ENCODE data around the gene RICTOR.

Gene RICTOR

DNA sequence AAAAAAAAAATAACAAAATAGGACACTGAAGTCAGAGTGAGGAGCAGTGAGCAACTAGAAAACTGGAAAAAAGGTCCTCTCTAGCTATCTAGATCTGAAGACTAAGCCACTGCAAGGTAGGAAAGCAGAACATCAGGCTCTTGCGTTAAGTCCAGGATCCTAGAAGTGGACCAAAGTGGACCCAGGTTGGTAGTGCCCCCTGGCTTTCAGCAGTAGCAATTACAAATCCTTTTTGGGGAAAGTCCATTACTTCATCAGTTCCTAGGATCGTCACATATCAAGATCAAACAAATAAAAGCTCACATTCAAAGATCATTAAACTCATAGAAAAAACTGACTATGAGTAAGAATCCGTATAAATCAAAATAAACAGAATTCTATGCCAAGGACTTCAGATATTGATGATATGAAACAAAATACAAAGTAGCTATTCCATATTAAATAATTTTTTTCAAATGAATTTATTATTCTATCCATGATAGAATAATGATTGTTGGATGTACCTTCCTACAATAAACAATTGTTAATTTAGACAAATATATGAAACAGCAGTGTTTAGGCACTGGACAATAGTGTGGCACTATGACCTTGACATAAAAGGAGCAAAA is 6.5 kb upstream of the RICTOR start:
- no peaks in the 10 kb centered on the region for H3K36me3 Mint-ChIP-seq (ENCODE audit: low read depth)
- no peak overlapping the region for H3K4me3 Mint-ChIP-seq
- H3K9me3 Mint-ChIP-seq = no peaks in the 10 kb centered on the region
- no peak overlapping the region for H3K27ac Mint-ChIP-seq
- peaks cover 2% of the 10 kb centered on the region for H3K27me3 Mint-ChIP-seq
- H3K4me1 Mint-ChIP-seq (ENCODE audit: low read depth) = peaks cover 9% of the 10 kb centered on the region
- intact Hi-C loops (cut with micrococcal nuclease) = loop anchor here (1.0 to 10.0 kb wide), 2 partner anchors 86 to 204 kb away; no protein-coding TSS in a partner anchor

DNA sequence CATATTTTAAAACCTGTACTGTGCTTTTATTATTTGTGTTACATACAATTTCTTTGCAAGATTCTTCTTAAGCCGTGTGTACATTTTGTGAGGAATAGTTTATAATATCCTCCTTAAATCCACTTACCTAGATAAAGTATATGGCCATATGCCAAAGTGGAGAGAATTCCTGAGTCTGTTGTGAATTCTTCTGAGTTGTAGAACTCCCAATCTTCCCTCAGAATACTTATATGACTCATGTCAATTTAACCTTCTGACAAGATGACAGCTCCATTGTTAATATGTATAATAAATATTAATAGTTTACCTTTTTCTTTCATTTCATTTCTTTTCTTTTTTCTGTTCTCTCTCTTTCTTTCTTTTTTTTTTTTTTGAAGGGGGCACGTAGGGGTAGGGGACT is 6.0 kb upstream of the RICTOR start:
- Mint-ChIP-seq H3K27me3 (peaks cover 2% of the 10 kb centered on the region), H3K27ac (no peak overlapping the region), H3K4me3 (no peak overlapping the region), H3K9me3 (no peaks in the 10 kb centered on the region), H3K4me1 (ENCODE audit: low read depth) (peaks cover 13% of the 10 kb centered on the region), H3K36me3 (ENCODE audit: low read depth) (no peaks in the 10 kb centered on the region)
- intact Hi-C loops (cut with micrococcal nuclease) = loop anchor here (1.0 to 10.0 kb wide), 2 partner anchors 86 to 205 kb away; no protein-coding TSS in a partner anchor

DNA sequence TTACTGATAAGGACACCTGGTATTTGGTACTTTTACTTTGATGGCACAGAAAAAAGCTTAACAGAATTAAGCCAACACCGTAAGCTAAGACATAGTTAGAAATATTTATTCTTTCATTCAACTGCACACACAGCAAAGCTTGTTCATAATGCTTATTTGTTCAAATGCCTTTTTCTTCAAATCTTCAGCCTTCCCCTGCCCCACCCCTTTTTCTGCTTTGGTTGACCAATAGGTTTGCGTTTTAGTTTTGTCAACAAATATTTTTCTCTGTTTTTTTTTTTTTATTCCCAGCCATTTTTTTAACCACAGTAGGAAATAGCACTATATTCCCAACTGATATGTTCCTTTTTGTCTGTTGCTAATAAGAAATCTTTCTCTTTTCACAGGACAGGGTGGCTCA is 4.9 kb upstream of the RICTOR start:
- intact Hi-C loops (cut with micrococcal nuclease) = no loop called here
- Mint-ChIP-seq H3K36me3 (ENCODE audit: low read depth) (peaks cover 6% of the 10 kb centered on the region), H3K27me3 (peaks cover 2% of the 10 kb centered on the region), H3K27ac (no peak overlapping the region), H3K9me3 (no peaks in the 10 kb centered on the region), H3K4me3 (no peak overlapping the region), H3K4me1 (ENCODE audit: low read depth) (peaks cover 15% of the 10 kb centered on the region)

DNA sequence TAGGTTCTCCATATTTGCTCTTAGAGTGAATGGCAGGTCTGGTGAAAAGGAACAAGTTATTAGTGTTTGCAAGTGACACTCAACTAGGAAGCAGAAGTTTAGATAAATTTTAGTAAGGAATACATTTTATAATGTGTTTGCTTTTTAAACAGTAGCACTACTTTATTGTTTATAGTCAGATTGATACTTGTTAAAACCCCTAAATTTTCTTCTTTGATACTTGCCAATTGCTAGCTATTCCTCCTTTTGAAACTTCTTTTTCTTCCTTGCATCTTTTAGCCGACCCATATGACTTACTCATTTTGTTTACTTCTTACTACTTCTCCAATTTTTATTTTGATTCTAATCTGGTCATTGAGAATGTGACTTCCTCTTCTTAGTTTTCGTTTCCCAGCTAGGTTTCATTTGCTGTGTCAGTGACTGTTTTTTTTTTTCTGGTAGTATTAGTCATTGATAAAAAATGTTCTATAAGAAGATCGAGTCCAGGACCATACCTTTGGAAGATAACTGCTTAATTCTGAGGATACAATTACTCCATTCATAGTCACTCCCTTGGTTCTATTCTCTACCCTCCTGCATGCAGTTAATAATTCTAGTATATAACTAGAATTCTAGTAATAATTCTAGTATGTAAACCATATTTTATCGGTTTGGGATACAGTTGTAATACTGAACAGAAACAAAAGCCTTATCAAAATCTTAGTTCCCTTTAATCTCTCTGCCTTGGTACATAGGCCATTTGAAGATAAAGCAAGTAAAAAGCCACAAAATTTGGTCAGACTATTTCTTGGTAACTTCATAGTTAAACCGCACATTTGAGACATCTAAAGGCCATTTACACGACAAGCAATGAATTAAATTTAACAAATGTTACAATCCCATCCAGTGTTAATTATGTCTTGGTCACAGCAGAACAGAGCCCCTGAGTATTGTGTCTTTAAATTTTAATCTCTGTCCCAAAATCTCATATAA is 2.8 kb upstream of the RICTOR start:
- Mint-ChIP-seq H3K27ac (peak overlapping the region; percentile 79), H3K9me3 (no peaks in the 10 kb centered on the region), H3K4me3 (peak overlapping the region; percentile 50), H3K4me1 (ENCODE audit: low read depth) (peaks cover 15% of the 10 kb centered on the region), H3K36me3 (ENCODE audit: low read depth) (peaks cover 6% of the 10 kb centered on the region), H3K27me3 (no peaks in the 10 kb centered on the region)
- intact Hi-C loops (cut with micrococcal nuclease) = no loop called here

DNA sequence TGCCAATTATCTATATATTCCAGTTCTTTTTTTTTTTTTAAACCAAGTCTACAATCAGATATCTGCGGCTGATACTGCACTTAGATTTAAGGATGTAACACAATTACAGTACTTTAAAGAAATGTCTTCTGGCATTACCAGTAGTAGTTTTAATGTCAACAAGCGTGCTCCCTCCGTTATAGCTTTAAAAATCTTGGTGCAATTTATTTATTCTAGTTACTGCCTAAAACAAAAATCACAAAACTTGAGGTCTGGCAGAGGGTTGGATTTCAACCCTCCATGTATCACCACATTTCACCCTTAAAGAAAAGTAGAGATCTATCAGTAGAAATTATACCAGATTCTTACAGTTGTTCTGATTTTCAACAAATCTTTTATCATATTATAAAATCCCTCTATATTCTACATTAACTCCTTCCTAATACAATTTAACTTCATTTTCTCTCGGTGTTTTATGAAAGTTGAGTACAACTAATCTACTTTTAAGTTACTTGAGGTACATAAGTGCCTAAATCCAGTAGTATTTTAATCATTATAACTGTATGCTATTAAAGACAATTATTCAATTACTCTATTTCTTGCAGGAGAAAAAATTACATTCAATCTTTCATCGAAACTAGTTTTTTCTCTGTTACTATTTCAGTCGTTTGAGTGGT is 2.0 kb upstream of the RICTOR start:
- Mint-ChIP-seq H3K4me3 (no peak overlapping the region), H3K9me3 (no peaks in the 10 kb centered on the region), H3K27ac (peak overlapping the region; percentile 79), H3K27me3 (no peaks in the 10 kb centered on the region), H3K36me3 (ENCODE audit: low read depth) (peaks cover 6% of the 10 kb centered on the region), H3K4me1 (ENCODE audit: low read depth) (peaks cover 15% of the 10 kb centered on the region)
- intact Hi-C loops (cut with micrococcal nuclease) = no loop called here

DNA sequence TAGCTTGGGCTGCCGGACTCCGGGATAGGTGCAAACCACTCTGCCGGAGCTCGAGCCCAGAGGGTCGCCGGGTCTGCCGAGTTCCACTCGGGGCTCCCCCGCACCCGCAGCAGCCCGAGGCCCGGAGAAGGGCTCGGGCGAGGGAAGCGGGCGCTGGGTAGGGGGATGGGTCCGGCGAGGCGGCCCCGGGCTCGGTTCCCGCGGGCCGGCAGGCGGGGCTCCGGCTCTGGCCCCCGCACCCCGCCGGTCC is 507 bp downstream of the RICTOR start:
- Mint-ChIP-seq H3K27me3 (no peaks in the 10 kb centered on the region), H3K27ac (peak overlapping the region; percentile 93), H3K9me3 (no peaks in the 10 kb centered on the region), H3K4me1 (ENCODE audit: low read depth) (peaks cover 21% of the 10 kb centered on the region), H3K4me3 (peak overlapping the region; percentile 89), H3K36me3 (ENCODE audit: low read depth) (peaks cover 21% of the 10 kb centered on the region)
- intact Hi-C loops (cut with micrococcal nuclease) = no loop called here

DNA sequence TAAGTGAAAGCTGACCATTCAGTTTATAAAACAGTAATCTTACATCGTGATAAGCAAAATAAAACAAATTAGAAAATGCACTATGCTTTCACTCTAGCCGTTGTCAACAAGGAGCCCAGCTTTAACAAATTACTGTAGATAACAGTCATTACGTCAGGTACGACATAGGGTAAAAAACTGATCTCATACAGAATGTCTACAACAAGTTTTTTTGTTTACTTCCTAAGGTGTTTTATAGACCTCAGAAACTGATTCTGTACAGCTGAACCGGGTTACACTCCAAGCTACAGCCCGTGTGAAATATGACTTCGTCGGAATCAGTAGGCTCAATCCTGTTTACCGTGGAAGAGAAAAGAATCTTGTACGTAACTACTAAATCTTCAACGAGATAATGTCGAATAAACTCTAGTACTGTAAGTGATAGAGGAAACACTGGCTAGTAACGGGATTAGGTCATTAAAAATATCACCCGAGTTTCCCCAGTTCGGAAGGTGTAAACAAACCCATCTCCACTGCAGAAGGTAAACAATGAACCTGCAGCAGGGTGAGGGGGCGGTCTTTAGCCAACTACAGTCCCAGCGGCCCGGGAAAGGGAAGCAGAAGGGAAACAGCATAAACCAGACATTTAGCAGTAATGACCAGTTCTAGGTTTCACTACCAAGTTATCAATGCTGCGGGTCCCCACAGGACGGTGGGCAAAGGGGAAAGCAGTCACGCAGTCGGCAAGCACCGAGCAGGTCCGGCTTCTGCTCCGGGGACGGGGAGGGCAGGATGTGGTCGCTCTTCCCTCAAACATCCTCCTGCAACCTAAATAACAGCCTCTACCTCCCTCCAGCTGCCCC is 1.1 kb downstream of the RICTOR start:
- H3K27ac Mint-ChIP-seq = peak overlapping the region; percentile 93
- peaks cover 26% of the 10 kb centered on the region for H3K36me3 Mint-ChIP-seq (ENCODE audit: low read depth)
- no peaks in the 10 kb centered on the region for H3K27me3 Mint-ChIP-seq
- peak overlapping the region; percentile 89 for H3K4me3 Mint-ChIP-seq
- H3K9me3 Mint-ChIP-seq = no peaks in the 10 kb centered on the region
- intact Hi-C loops (cut with micrococcal nuclease) = no loop called here
- H3K4me1 Mint-ChIP-seq (ENCODE audit: low read depth) = peaks cover 21% of the 10 kb centered on the region

DNA sequence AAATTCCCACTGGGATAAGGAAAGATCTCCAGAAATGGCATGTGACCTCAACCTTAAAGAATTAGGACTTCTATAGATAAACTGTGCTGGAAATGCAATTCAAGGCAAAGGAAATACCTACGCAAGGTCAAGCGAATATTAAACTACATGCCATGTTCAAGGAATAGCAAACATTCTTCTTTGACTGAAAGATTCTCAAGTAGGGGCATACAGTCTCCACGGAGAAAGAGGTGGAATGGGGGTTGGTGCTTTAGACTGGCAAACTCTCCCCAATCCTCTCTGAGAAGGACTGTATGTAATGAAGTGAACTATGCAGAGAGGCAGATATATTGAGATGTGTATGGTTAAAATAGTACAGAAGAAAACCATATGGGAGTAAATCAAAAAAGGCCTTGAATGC is 6.1 kb downstream of the RICTOR start:
- intact Hi-C loops (cut with micrococcal nuclease) = no loop called here
- H3K27ac Mint-ChIP-seq = no peak overlapping the region
- no peaks in the 10 kb centered on the region for H3K27me3 Mint-ChIP-seq
- H3K9me3 Mint-ChIP-seq = peaks cover 10% of the 10 kb centered on the region
- H3K4me3 Mint-ChIP-seq = no peak overlapping the region
- peaks cover 17% of the 10 kb centered on the region for H3K4me1 Mint-ChIP-seq (ENCODE audit: low read depth)
- H3K36me3 Mint-ChIP-seq (ENCODE audit: low read depth) = peaks cover 38% of the 10 kb centered on the region

DNA sequence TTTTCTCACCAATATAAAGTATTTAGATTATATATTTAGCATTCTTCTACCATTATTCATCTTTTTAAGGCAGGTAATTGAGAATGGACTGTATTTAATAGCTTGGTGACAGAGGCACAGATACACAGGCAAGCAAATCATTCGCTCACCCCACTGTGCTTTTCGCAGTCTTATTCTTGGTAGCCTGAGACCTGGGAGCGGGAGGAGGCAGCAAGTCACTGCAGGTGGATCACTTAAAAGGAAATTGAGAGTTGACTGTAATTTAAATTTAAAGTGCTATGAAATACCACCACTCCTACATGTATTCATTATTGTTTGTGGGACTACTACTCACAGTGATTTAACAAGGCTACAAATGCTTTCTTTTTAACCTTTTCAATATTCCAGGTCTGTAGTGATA is 9.7 kb downstream of the RICTOR start:
- no peak overlapping the region for H3K27ac Mint-ChIP-seq
- no peaks in the 10 kb centered on the region for H3K27me3 Mint-ChIP-seq
- H3K4me1 Mint-ChIP-seq (ENCODE audit: low read depth) = peaks cover 15% of the 10 kb centered on the region
- H3K9me3 Mint-ChIP-seq = peaks cover 10% of the 10 kb centered on the region
- H3K4me3 Mint-ChIP-seq = no peak overlapping the region
- intact Hi-C loops (cut with micrococcal nuclease) = no loop called here
- peaks cover 28% of the 10 kb centered on the region for H3K36me3 Mint-ChIP-seq (ENCODE audit: low read depth)

DNA sequence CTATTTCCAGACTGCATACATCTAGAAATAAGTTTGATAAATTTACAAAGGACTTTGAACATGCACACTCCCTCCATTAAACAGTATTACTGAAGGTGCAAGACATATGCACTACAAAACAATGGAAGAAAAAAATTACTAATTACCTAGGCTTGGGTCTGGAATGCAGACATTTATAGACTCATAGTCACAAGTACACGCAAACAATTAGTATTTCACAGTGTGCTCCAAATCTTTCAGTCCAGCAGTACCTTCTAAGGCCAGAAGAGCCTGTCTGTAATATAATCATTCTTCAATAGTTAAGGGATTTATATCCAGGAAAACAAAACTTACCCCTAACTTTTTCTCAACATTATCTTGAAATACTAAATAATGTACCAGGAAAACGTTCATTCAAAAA is 11.2 kb downstream of the RICTOR start:
- Mint-ChIP-seq H3K27ac (no peak overlapping the region), H3K9me3 (peaks cover 10% of the 10 kb centered on the region), H3K36me3 (ENCODE audit: low read depth) (peaks cover 18% of the 10 kb centered on the region), H3K27me3 (no peaks in the 10 kb centered on the region), H3K4me3 (no peak overlapping the region), H3K4me1 (ENCODE audit: low read depth) (peaks cover 16% of the 10 kb centered on the region)
- intact Hi-C loops (cut with micrococcal nuclease) = no loop called here

DNA sequence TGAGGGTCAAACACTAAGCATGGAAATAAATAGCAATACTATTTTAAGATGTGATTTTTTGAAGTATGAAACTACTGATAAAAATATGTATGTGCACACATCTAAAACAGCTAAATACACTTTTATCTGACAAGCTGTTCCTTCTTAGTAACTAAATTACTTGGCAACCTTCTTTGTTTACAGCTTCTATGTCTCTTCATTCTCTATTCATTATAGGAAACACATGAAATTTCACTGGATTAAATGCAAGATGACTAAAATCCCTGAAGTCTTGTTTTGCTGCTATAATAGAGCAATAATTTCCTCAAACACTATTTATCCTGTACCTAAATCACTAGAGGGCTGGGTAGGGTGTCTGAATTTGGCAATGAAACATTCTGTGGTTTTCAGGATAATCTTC is 11.7 kb downstream of the RICTOR start:
- Mint-ChIP-seq H3K4me1 (ENCODE audit: low read depth) (peaks cover 14% of the 10 kb centered on the region), H3K4me3 (no peak overlapping the region), H3K9me3 (peaks cover 6% of the 10 kb centered on the region), H3K27me3 (no peaks in the 10 kb centered on the region), H3K27ac (no peak overlapping the region), H3K36me3 (ENCODE audit: low read depth) (peaks cover 15% of the 10 kb centered on the region)
- intact Hi-C loops (cut with micrococcal nuclease) = no loop called here

DNA sequence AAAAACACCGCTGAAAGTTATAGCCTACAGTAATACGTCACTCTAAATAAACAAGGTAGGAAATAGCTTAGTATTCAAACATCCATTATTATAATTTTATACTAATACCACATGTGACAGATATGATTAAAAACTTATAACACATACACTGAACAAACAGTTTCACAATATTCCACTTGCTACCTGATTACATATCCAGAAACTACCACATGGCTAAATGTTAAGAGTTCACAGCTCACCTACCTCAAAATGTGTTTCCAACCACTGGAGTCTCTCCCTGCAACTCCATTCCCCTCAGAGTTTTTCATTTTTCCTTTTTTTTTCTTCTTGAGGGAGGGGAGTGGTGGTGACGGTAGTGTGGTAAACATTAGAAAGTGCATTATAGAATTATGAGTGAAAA is 12.1 kb downstream of the RICTOR start:
- Mint-ChIP-seq H3K4me3 (no peak overlapping the region), H3K27me3 (no peaks in the 10 kb centered on the region), H3K9me3 (peaks cover 2% of the 10 kb centered on the region), H3K4me1 (ENCODE audit: low read depth) (peaks cover 10% of the 10 kb centered on the region), H3K27ac (no peak overlapping the region), H3K36me3 (ENCODE audit: low read depth) (peaks cover 11% of the 10 kb centered on the region)
- intact Hi-C loops (cut with micrococcal nuclease) = no loop called here

DNA sequence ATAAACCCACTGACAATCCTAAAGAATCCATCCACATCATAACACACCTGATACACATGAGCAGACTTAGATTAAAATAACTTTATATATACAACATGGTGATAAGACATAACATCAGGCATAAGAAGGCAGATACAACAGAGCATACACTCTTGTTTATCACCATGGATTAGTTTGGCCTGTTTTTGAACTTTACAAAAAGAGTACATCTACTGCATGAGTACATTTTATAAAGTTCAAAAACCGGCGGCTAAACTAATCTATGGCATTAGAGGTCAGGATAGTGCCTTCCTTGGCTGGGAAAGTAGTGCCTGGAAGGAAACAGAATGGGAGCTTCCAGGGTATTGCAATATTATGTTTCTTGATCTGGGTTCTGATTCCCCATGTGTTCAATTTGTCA is 15.1 kb downstream of the RICTOR start:
- intact Hi-C loops (cut with micrococcal nuclease) = loop anchor here (10.0 kb wide), 1 partner anchor 54 kb away; no protein-coding TSS in a partner anchor
- Mint-ChIP-seq H3K9me3 (no peaks in the 10 kb centered on the region), H3K27me3 (no peaks in the 10 kb centered on the region), H3K36me3 (ENCODE audit: low read depth) (peaks cover 21% of the 10 kb centered on the region), H3K4me3 (no peak overlapping the region), H3K27ac (no peak overlapping the region), H3K4me1 (ENCODE audit: low read depth) (peaks cover 10% of the 10 kb centered on the region)
